Gastroesophageal sphincter (tissue), 3 donors: Measurements from ENCODE around the gene NOL6.

Experiments
- POLR2AphosphoS5 ChIP-seq: sonication (generic); formaldehyde crosslinking; IDR thresholded peaks from one replicate; pipeline ENCODE4 v1.6.1; 2017; ENCODE audit warnings: antibody characterized with exemption
- TF ChIP-seq, protein P1 (sequence below), 4 experiments: fragments of 200-600 bp in 2 of 4; fragments of 450-650 bp in 2 of 4; sonication (generic) in 1 of 4; IDR thresholded peaks; one replicate each; pipeline ENCODE4 v1.5.1; 2017 to 2019; ENCODE audit warnings: antibody characterized with exemption in 4 of 4, mild to moderate bottlenecking in 2 of 4, moderate library complexity in 2 of 4

- TF ChIP-seq, protein P1, sequence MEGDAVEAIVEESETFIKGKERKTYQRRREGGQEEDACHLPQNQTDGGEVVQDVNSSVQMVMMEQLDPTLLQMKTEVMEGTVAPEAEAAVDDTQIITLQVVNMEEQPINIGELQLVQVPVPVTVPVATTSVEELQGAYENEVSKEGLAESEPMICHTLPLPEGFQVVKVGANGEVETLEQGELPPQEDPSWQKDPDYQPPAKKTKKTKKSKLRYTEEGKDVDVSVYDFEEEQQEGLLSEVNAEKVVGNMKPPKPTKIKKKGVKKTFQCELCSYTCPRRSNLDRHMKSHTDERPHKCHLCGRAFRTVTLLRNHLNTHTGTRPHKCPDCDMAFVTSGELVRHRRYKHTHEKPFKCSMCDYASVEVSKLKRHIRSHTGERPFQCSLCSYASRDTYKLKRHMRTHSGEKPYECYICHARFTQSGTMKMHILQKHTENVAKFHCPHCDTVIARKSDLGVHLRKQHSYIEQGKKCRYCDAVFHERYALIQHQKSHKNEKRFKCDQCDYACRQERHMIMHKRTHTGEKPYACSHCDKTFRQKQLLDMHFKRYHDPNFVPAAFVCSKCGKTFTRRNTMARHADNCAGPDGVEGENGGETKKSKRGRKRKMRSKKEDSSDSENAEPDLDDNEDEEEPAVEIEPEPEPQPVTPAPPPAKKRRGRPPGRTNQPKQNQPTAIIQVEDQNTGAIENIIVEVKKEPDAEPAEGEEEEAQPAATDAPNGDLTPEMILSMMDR (IDR thresholded peaks at IDR 0.05), result no peak
- no peak for TF ChIP-seq POLR2AphosphoS5
Measured at GRCh38 chr9:33429256-33429985, 44.3 kb downstream of the NOL6 start.
